BLaER1 (cell line): ENCODE results near the gene PTOV1.
"Not testable (repeated sequence)": the region's sequence is repeated elsewhere in the genome, so short reads cannot be mapped to it uniquely, and the experiment has no call there.

Source experiments
- H3K27ac ChIP-seq: shearing (Covaris generic); formaldehyde crosslinking; 2 replicates; pipeline ENCODE4 v1.8.1; 2022
- H3K27me3 ChIP-seq: shearing (Covaris generic); formaldehyde crosslinking; 2 replicates; pipeline ENCODE4 v1.8.1; 2022
- H3K36me3 ChIP-seq: shearing (Covaris generic); formaldehyde crosslinking; 2 replicates; pipeline ENCODE4 v1.8.1; 2022
- H3K4me1 ChIP-seq: shearing (Covaris generic); formaldehyde crosslinking; 2 replicates; pipeline ENCODE4 v1.8.1; 2022
- H3K4me2 ChIP-seq: shearing (Covaris generic); formaldehyde crosslinking; 2 replicates; pipeline ENCODE4 v1.8.1; 2022
- H3K4me3 ChIP-seq: shearing (Covaris generic); formaldehyde crosslinking; 2 replicates; pipeline ENCODE4 v1.8.1; 2022
- H3K9ac ChIP-seq: shearing (Covaris generic); formaldehyde crosslinking; 2 replicates; pipeline ENCODE4 v1.8.1; 2022
- H3K9me3 ChIP-seq: shearing (Covaris generic); formaldehyde crosslinking; 2 replicates; pipeline ENCODE4 v1.8.1; 2022
- H4K20me1 ChIP-seq: shearing (Covaris generic); formaldehyde crosslinking; 2 replicates; pipeline ENCODE4 v1.8.1; 2022
- Cebpa-rat ChIP-seq: shearing (Covaris generic); IDR thresholded peaks from 2 replicates; pipeline ENCODE4 v1.8.1; 2022

Gene PTOV1

DNA sequence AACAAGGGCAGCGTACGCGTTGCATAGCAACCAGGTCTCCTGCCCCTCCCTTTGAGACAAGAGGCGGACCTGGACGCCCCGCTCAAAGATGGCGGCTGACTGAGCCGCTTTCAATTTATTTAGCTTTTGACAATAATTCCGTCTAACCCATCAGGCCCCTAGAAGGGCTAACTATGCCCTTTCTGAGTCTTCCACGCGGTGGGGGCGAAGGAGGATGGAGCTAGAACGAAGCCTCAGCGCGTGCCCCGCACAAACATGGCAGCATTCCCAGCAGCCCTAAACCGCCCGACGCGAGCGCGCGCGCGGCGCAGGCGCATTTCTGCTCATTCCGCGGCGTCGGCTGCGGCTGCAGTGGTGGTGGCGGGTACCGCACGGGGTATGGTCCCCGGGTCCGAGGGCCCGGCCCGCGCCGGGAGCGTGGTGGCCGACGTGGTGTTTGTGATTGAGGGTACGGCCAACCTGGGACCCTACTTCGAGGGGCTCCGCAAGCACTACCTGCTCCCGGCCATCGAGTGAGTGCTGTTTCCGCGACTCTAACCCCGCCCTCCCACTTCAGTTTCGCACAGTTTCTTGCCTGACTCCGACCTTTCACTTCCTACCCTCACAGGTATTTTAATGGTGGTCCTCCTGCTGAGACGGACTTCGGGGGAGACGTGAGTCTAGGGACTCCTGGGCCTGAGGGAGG is 32.9 kb upstream of the PTOV1 start, which contains the start of gene MED25:
MED25 (plus strand) TSS at position 326 of the 685 bp plus-strand sequence; CDS start at position 379, 53 bp downstream.
- Histone ChIP-seq H3K36me3 (peaks cover 31% of the 10 kb centered on the region), H3K27ac (peak within 1 kb of the TSS; percentile 88), H3K4me1 (peaks cover 32% of the 10 kb centered on the region), H3K4me2 (peak within 1 kb of the TSS; percentile 98), H3K9ac (peak within 1 kb of the TSS; percentile 89), H3K4me3 (peak within 1 kb of the TSS; percentile 88), H3K27me3 (no peaks in the 10 kb centered on the region), H4K20me1 (peaks cover 30% of the 10 kb centered on the region), H3K9me3 (no peaks in the 10 kb centered on the region)
- TF ChIP-seq Cebpa-rat = no peak

GRCh38 chr19:49818649-49819370 is 32.1 kb upstream of the PTOV1 start:
- H3K27me3 ChIP-seq = no peaks in the 10 kb centered on the region
- H3K4me1 ChIP-seq = peaks cover 31% of the 10 kb centered on the region
- no peak for TF ChIP-seq Cebpa-rat
- H3K27ac ChIP-seq = peak overlapping the region; percentile 88
- peaks cover 38% of the 10 kb centered on the region for H3K36me3 ChIP-seq
- peak overlapping the region; percentile 89 for H3K9ac ChIP-seq
- peak overlapping the region; percentile 98 for H3K4me2 ChIP-seq
- no peaks in the 10 kb centered on the region for H3K9me3 ChIP-seq
- peaks cover 37% of the 10 kb centered on the region for H4K20me1 ChIP-seq
- H3K4me3 ChIP-seq = peak overlapping the region; percentile 88

- Histone ChIP-seq H3K4me2 (peak overlapping the region; percentile 98), H3K9ac (peak overlapping the region; percentile 89), H4K20me1 (peaks cover 45% of the 10 kb centered on the region), H3K36me3 (peaks cover 46% of the 10 kb centered on the region), H3K4me1 (peaks cover 25% of the 10 kb centered on the region), H3K4me3 (peak overlapping the region; percentile 88)
- H3K27me3 ChIP-seq, H3K27ac ChIP-seq, H3K9me3 ChIP-seq: not testable (repeated sequence)
Measured at GRCh38 chr19:49819452-49820115, 31.4 kb upstream of the PTOV1 start.

DNA sequence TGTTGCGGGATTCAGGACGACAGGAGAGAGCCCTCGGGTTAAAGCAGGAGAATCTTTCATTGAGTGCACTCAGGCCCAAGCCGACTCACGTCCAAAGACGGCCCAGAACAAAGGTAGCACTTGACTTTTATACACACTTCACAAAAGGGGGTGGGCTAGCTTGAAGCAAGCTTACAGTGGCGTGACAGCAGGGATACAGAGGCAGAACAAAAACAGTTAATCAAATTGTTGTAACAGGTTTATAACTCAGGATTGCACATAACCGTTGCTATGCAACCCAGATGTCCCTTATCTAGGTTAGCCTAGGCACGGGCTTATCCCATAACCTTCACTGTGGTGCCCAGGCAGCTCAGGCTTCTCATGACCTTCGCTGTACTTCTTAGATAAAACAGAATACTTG is 30.8 kb upstream of the PTOV1 start:
- Histone ChIP-seq H3K36me3 (peaks cover 51% of the 10 kb centered on the region), H3K9ac (peak overlapping the region; percentile 49), H3K4me2 (no peak overlapping the region), H3K27me3 (no peaks in the 10 kb centered on the region), H3K9me3 (no peaks in the 10 kb centered on the region), H3K27ac (no peak overlapping the region), H3K4me1 (peaks cover 25% of the 10 kb centered on the region), H4K20me1 (peaks cover 51% of the 10 kb centered on the region), H3K4me3 (no peak overlapping the region)
- no peak for TF ChIP-seq Cebpa-rat

GRCh38 chr19:49823472-49823871 is 27.5 kb upstream of the PTOV1 start:
- H3K9ac ChIP-seq = no peak overlapping the region
- H3K27ac ChIP-seq = no peak overlapping the region
- H3K36me3 ChIP-seq = peaks cover 80% of the 10 kb centered on the region
- no peak overlapping the region for H3K4me3 ChIP-seq
- peaks cover 82% of the 10 kb centered on the region for H4K20me1 ChIP-seq
- TF ChIP-seq Cebpa-rat = no peak
- H3K4me1 ChIP-seq = peaks cover 18% of the 10 kb centered on the region
- no peaks in the 10 kb centered on the region for H3K27me3 ChIP-seq
- no peaks in the 10 kb centered on the region for H3K9me3 ChIP-seq
- no peak overlapping the region for H3K4me2 ChIP-seq

DNA sequence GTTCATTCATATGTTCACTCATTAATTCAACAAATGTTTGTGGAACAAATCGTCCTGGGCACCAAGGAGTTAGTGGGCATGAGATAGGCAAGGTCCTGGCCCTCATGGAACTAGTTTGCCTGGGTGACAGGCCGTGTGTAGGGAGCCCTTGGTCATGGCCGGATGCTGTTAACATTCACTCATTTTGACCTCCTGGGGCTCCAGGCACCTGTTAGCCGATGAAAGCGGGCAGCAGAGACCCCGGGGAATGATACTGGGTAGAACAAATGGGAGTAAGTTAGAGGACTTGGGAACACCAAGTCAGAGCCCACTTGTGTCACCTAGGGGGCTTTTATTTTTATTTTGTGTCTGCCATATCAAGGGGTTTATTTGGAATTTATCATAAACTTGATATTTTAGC is 26.3 kb upstream of the PTOV1 start:
- no peaks in the 10 kb centered on the region for H3K27me3 ChIP-seq
- no peak overlapping the region for H3K4me3 ChIP-seq
- peaks cover 92% of the 10 kb centered on the region for H3K36me3 ChIP-seq
- H3K4me1 ChIP-seq = peaks cover 20% of the 10 kb centered on the region
- peaks cover 83% of the 10 kb centered on the region for H4K20me1 ChIP-seq
- H3K4me2 ChIP-seq = no peak overlapping the region
- TF ChIP-seq Cebpa-rat = no peak
- H3K27ac ChIP-seq = no peak overlapping the region
- no peaks in the 10 kb centered on the region for H3K9me3 ChIP-seq
- H3K9ac ChIP-seq = no peak overlapping the region

DNA sequence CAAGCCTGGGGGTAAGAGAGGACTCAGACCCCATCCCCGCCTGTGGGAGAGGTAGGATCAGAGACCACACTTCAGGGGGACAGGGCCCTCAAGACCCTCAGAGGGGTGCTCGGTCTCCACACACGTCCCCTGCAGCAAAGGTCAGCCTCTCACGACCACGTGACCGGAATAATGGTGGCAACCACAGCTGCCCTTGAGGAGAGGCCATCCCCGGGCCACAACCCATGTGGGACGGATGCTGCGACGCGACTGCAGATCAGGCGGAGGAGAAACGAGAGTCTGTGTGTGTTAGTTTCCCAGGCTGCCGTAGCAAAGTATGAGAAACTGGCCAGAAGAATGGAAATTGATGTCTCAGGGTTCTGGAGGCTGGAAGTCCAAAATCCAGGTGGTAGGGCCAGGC is 23.9 kb upstream of the PTOV1 start:
- Histone ChIP-seq H3K4me1 (peaks cover 23% of the 10 kb centered on the region), H3K4me2 (no peak overlapping the region), H3K4me3 (no peak overlapping the region), H3K27me3 (no peaks in the 10 kb centered on the region), H3K9me3 (no peaks in the 10 kb centered on the region), H4K20me1 (peaks cover 90% of the 10 kb centered on the region), H3K9ac (no peak overlapping the region), H3K36me3 (peaks cover 96% of the 10 kb centered on the region), H3K27ac (no peak overlapping the region)
- no peak for TF ChIP-seq Cebpa-rat

DNA sequence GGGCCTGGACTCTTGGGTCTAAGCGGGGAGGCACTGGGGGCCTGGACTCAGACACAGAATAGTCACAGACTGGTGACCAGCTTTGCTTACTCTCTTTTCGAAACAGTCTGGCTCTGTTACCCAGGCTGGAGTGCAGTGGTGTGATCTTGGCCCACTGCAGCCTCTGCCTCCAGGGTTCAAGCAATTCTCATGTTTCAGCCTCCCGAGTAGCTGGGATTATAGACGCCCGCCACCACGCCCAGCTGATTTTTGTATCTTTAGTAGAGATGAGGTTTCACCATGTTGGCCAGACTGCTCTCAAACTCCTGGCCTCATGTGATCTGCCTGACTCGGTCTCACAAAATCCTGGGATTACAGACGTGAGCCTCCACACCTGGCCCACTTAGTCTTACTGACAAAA is 21.8 kb upstream of the PTOV1 start:
- no peak overlapping the region for H3K27ac ChIP-seq
- peak overlapping the region; percentile 42; the same call in 1 of the 2 replicates for H3K4me2 ChIP-seq
- H3K4me3 ChIP-seq = no peak overlapping the region
- H3K4me1 ChIP-seq = peaks cover 32% of the 10 kb centered on the region
- H3K27me3 ChIP-seq = no peaks in the 10 kb centered on the region
- H3K9me3 ChIP-seq = no peaks in the 10 kb centered on the region
- TF ChIP-seq Cebpa-rat = no peak
- H3K9ac ChIP-seq = no peak overlapping the region
- peaks cover 96% of the 10 kb centered on the region for H3K36me3 ChIP-seq
- H4K20me1 ChIP-seq = peaks cover 83% of the 10 kb centered on the region

DNA sequence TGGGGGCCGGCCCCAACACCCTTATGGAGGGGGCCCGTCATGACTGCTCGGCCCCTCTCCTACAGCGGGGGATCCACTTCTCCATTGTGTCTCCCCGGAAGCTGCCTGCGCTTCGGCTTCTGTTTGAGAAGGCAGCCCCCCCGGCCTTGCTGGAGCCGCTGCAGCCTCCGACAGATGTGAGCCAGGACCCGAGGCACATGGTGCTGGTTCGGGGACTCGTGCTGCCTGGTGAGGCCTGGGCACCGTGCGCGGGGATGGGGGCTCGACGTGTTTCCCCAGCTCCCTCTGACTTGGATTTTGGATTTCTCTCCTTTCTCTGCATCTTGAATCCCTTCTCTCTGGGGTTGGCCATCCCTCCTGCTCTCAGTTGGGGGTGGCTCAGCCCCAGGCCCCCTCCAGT is 21.2 kb upstream of the PTOV1 start:
- Histone ChIP-seq H3K27ac (no peak overlapping the region), H3K9me3 (no peaks in the 10 kb centered on the region), H3K4me1 (peaks cover 32% of the 10 kb centered on the region), H3K4me2 (peak overlapping the region; percentile 42), H3K4me3 (no peak overlapping the region), H4K20me1 (peaks cover 81% of the 10 kb centered on the region), H3K9ac (no peak overlapping the region), H3K27me3 (no peaks in the 10 kb centered on the region), H3K36me3 (peaks cover 96% of the 10 kb centered on the region)
- no peak for TF ChIP-seq Cebpa-rat

GRCh38 chr19:49830766-49831165 is 20.2 kb upstream of the PTOV1 start:
- no peak for TF ChIP-seq Cebpa-rat
- no peak overlapping the region for H3K4me2 ChIP-seq
- no peak overlapping the region for H3K27ac ChIP-seq
- peaks cover 72% of the 10 kb centered on the region for H4K20me1 ChIP-seq
- H3K4me1 ChIP-seq = peaks cover 32% of the 10 kb centered on the region
- H3K9me3 ChIP-seq = no peaks in the 10 kb centered on the region
- no peak overlapping the region for H3K9ac ChIP-seq
- H3K4me3 ChIP-seq = no peak overlapping the region
- H3K36me3 ChIP-seq = peaks cover 100% of the 10 kb centered on the region
- H3K27me3 ChIP-seq = no peaks in the 10 kb centered on the region
